NCI-H345 treated with DMSO at 0.1 percent for 48 hours (cell line): Measurements from ENCODE around the gene INKA1.
"Not testable (repeated sequence)": the region's sequence is repeated elsewhere in the genome, so short reads cannot be mapped to it uniquely, and the experiment has no call there.

ENCODE experiments used
- DNase-seq: peaks from one replicate; lab custom pipeline; 2025; ENCODE audit not compliant: unreplicated experiment; lab: John Stamatoyannopoulos, UW

Gene INKA1

GRCh38 chr3:49802719-49803464, at the start of gene INKA1:
Gene INKA1, plus strand, starts transcription at chr3:49803261. Its CDS starts 132 bp downstream, at chr3:49803393.
- peak; percentile 64 for DNase-seq

DNA sequence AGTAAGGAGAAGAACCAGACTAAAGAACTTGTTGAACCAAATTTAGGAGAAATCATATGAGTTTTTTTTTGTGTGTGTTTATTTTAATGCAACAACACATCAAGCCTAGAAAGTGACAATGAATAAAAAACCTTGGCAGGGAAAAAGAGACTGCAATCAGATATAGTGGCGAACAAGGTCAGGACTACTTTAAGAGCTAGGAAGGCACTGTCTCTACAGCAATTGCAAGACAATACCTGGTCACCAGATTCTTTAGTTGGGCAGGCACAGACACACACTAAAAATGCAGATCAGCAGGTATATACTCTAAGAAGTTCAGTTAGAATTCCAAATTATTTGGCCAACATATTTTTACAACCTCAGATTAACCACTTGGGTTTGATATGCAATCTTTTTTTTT, 48.5 kb upstream of the INKA1 start:
- no peak for DNase-seq

DNA sequence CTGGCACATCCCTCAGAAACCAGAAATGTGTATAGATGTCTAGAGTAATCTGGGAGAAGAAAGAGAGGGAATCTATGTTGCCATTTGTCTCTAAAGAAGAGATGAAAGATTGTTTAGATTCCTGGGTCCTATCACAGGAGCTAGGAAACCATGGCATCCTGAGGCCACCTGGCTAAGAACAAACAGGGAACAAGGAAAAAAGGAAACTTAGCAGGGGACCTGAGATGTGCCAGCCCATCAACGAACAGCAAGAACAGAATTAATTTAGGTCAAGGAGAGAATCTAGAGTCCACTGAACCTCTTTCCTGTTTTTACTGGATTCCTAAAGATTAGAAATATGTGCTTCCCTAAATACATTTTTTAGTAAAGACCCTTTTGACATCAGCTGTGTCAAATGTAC, 47.0 kb upstream of the INKA1 start:
- no peak for DNase-seq

- no peak for DNase-seq
These were observed 45.9 kb upstream of the INKA1 start for GRCh38 chr3:49757197-49757596.

- no peak for DNase-seq
These were observed 43.8 kb upstream of the INKA1 start for GRCh38 chr3:49759226-49759625.

DNA sequence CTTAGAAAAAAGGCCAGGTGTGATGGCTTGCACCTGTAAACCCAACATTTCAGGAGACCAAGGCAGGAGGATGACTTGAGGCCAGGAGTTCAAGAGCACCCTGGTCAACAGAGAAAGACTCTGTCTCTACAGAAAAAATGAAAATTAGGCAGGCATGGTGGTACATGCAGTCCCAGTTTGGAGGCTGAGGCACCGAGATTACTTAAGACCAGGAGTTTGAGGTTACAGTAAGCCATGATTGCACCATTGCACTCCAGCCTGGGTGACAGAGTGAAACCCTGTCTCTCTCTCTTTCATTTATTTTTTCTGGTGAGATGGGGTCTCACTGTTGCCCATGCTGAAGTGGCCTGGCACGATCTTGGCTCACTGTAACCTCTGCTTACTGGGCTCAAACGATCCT, 41.4 kb upstream of the INKA1 start:
- DNase-seq = no peak

- DNase-seq = no peak
These were observed 39.1 kb upstream of the INKA1 start for GRCh38 chr3:49763981-49764380.

GRCh38 chr3:49769286-49769915, 33.7 kb upstream of the INKA1 start:
- DNase-seq = no peak

- no peak for DNase-seq
These were observed 33.1 kb upstream of the INKA1 start for GRCh38 chr3:49769926-49770325.

- no peak for DNase-seq
These were observed 31.6 kb upstream of the INKA1 start for GRCh38 chr3:49771340-49771938.

DNA sequence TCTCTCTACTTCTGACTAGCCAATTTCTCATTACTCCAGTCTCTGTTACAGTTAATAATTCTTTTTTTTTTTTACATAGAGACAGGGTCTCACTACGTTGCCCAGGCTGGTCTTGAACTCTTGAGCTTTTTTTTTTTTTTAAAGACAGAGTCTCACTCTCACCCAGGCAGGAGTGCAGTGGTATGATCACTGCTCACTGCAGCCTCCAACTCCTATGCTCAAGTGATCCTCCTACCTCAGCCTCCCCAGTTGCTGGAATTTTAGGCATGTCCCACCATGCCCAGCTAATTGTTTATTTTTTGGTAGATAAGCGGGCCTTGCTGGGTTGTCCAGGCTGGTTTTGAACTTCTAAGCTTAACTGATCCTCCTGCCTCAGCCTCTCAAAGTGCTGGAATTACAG, 30.4 kb upstream of the INKA1 start:
- DNase-seq = no peak

GRCh38 chr3:49775538-49775937, 27.5 kb upstream of the INKA1 start:
- DNase-seq = no peak

GRCh38 chr3:49776101-49776500, 27.0 kb upstream of the INKA1 start:
- DNase-seq = not testable (repeated sequence)

DNA sequence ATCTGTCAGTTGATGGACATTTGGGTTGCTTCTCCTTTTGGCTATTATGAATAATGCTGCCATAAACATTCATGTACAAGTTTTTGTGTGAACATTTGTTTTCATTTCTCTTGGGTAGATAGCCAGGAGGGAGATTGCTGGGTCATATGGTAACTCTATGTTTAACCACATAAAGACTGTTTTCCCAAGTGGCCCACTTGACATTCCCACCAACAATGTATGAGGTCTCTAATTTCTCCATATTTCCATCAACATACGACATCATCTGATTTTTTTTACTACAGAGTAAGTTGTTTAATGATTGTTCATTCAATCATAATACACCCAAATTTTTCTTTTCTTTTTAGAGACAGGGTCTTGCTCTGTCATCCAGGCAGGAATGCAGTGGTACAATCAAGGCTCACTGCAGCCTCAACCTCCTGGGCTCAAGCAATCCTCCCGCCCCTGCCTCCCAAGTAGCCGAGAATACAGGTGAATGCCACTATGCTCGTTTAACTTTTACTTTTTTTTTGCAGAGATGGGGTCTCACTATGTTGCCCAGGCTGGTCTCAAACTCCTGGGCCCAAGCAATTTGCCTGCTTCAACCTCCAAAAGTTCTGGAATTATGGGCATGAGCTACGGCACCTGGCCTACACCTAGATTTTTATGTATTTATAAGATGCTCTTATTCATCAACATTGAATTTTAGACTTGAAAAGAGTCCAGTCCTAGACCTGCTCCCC, 23.5 kb upstream of the INKA1 start:
- no peak for DNase-seq

DNA sequence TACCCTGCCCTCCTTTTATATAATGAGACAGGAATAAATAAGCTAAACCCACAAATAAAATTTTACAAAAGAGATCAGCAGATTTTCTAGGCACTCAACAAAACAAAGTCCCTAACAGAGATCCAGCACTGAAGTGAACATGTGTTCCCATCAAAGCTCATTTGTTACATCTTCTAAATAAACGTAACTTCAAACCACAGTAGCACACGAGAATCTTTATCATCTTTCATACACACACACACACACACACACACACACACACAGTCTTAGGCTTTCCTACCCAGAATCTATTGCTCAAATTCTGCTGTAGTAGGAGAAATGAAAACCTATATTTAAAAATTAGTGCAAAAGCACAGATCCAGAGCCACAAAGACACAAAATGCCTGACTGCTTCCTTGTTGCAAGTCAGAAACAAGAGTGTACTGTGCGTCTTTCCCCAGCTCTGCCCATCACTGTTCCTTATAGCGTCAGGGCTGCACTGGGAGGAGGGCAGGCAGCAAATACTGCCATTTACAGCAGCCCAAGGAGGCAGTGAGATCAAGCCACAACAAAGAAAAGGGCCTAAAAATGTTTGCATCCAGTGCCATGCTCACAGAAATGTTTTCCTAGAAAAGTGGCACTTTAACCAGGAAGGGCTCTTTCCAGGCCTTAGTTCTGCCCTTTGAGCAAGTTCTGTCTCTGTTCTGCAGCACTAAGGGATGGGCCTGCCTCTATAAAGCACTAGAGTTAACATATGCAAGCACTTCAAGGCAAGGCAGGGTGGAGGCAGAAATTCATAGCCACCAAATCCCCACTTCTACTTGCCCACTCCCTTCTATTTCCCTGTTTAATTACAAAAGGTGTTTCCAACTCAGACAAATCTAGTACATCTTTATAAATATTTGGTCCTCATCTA, 22.7 kb upstream of the INKA1 start:
- no peak for DNase-seq

DNA sequence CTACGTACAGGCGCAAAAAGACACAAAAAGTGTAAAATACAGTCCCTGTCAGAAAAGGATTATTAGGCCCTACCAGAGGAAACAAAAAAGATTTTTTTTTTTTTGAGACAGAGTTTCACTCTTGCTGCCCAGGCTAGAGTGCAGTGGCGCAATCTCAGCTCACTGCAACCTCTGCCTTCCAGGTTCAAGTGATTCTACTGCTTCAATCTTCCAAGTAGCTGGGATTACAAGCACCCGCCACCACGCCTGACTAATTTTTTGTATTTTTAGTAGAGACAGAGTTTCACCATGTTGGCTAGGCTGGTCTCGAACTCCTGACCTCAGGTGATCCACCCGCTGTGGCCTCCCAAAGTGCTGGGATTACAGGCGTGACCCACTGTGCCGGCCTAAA, 22.1 kb upstream of the INKA1 start:
- DNase-seq = not testable (repeated sequence)

DNA sequence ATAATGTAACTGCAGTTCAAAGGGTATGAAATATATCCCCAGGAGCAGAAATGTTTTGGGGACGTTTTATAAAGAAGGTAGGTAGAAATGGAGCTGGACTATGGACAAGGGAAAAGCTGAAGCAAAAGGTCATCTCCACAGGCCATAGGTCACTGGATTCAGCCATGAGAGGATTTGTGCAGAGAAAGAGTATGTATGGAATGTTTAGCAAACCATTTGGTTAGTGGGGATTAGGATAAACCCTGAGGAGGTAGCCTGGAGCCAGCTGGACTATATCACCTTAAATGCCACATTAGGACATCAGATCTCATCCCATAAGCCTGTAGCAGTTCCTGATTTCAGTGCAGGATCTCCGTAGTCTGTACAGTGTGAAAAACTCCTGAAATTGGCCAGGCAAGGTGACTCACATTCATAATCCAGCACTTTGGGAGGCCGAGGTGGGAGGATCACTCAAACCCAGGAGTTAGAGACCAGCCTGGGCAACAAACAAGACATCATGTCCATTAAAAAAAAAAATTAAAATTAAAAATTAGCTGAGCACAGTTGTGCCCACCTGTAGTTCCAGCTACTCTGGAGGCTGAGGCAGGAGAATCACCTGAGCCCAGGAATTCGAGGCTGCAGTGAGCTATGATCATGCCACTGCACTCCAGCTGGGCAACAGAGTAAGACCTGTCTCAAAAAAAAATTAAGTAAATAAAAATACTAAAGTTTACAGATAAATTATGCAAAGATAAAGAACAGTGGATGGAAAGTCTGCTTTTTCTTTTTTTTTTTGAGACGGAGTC, 21.5 kb upstream of the INKA1 start:
- no peak for DNase-seq

DNA sequence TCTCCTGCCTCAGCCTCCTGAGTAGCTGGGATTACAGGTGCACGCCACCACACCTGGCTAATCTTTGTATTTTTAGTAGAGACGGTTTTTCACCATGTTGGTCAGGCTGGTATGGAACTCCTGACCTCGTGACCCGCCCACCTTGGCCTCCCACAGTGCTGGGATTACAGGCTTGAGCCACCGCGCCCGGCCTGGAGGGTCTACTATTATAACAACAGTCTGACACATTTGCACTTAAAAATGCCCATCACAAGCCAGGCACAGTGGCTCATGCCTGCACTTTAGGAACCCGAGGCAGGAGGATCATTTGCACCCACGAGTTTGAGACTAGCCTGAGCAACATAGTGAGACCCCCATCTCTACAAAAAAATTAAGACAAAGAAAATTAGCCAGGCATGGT, 20.8 kb upstream of the INKA1 start:
- not testable (repeated sequence) for DNase-seq

DNA sequence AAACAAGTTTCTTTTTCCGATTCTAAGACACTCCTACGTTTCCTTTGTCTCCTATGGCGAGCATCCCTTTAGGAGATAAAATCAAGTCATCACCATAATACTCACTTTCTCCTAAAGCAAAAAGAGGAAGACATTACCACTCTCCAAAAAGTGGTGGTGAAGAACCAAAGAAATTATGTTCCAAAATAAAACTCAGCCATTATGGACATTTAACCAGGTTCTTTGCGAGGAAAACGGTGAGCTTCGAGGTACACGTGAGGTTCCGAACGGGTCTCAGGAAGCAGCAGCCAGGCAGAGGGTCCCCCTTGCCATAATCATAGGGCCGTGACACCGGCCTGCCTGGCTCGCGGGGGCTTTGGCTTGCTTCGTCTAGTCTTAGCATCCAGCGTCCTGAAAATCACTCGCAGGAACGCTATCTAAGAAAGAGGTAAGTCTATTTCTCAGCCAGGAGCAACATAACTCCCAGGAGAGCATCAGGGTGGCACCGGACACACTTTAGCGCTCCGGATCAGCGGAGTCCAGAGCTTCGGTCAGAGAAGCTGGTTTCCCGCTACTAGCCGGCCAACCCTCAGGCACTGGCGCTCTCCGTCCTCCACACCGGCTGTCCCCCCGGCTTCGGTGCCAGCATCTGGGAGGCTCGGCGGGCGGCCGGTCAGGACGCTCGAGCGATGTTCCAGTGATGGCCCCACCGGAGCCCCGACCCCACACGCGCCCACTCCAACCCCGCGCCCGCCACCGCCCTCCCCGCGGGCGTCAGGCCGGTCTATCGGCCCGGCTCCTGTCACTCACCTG, 17.3 kb upstream of the INKA1 start:
- DNase-seq = no peak
